H1 (cell line): ENCODE measurements around the gene MIPEP. TPM values are rescaled to one million over a fixed set of nuclear protein-coding genes. Genes with fewer than 3 reads are reported as not detected.

Source experiments
- CTCF ChIA-PET: fragments of 300-600 bp; sonication (Branson Sonifier 250); formaldehyde crosslinking; loops from one replicate; lab custom pipeline; 2021; ENCODE audit not compliant: partially characterized antibody; lab: Charles Lee
- POLR2A ChIA-PET: fragments of 300-600 bp; sonication (Branson Sonifier 250); formaldehyde crosslinking; loops from one replicate; lab custom pipeline; 2021; ENCODE audit warnings: inconsistent platforms; ENCODE audit not compliant: partially characterized antibody; lab: Charles Lee
- DNase-seq, 2 experiments: peaks; one replicate each; pipeline versions ENCODE4 v3.0.0 to v3.0.0-alpha.2; 2010 to 2022; ENCODE audit warnings: low spot score in 2 of 2, low read depth in 1 of 2, mixed read lengths in 1 of 2
- FAIRE-seq: peaks from 2 replicates; lab custom pipeline; 2011; peaks lifted over from hg19 to GRCh38; lab: Jason Lieb, UNC
- H2AFZ ChIP-seq: 2 replicates; pipeline ENCODE4 v1.8.1; 2012; ENCODE audit warnings: low read length, inconsistent platforms
- H2AK5ac ChIP-seq: 2 replicates; pipeline ENCODE4 v1.6.1; 2013; ENCODE audit warnings: low read depth, low read length
- H2BK120ac ChIP-seq: replicated peaks from 2 replicates; pipeline ENCODE3; 2013; ENCODE audit warnings: low read depth, low read length, inconsistent platforms
- H2BK12ac ChIP-seq: 2 replicates; pipeline ENCODE4 v1.6.1; 2013; ENCODE audit warnings: low read depth, low read length
- H2BK15ac ChIP-seq: 2 replicates; pipeline ENCODE4 v1.6.1; 2013; ENCODE audit warnings: low read length
- H2BK20ac ChIP-seq: 2 replicates; pipeline ENCODE4 v1.6.1; 2013; ENCODE audit warnings: low read length
- H2BK5ac ChIP-seq: 2 replicates; pipeline ENCODE4 v1.6.1; 2013; ENCODE audit warnings: low read depth, low read length
- H3K14ac ChIP-seq: 2 replicates; pipeline ENCODE4 v1.6.1; 2013; ENCODE audit warnings: inconsistent platforms; ENCODE audit not compliant: insufficient read length
- H3K18ac ChIP-seq: 2 replicates; pipeline ENCODE4 v1.6.1; 2013; ENCODE audit warnings: low read length; ENCODE audit errors: extremely low read depth
- H3K23ac ChIP-seq: 2 replicates; pipeline ENCODE4 v1.6.1; 2013; ENCODE audit warnings: inconsistent platforms; ENCODE audit not compliant: insufficient read length
- H3K23me2 ChIP-seq: 2 replicates; pipeline ENCODE4 v1.6.1; 2013; ENCODE audit warnings: low read depth, low read length
- H3K27ac ChIP-seq: 2 replicates; pipeline ENCODE4 v1.6.1; 2011; ENCODE audit warnings: low read depth, low read length, inconsistent platforms
- H3K27me3 ChIP-seq, 4 experiments: replicated peaks in 1 of 4; 1 replicate in 1 of 4; 2 replicates in 3 of 4; pipeline versions ENCODE4 v1.6.1 to v1.8.1; 2011 to 2013; ENCODE audit warnings: low read length in 3 of 4, mild to moderate bottlenecking in 3 of 4, inconsistent platforms in 2 of 4, mixed read lengths in 2 of 4, moderate library complexity in 1 of 4; ENCODE audit not compliant: control insufficient read depth in 3 of 4, insufficient read depth in 3 of 4; ENCODE audit errors: extremely low read depth in 1 of 4
- H3K36me3 ChIP-seq, 4 experiments: 2 replicates each; pipeline versions ENCODE4 v1.6.1 to v1.8.1; 2011 to 2013; ENCODE audit warnings: mild to moderate bottlenecking in 4 of 4, low read length in 3 of 4, moderate library complexity in 2 of 4, control low read depth in 1 of 4, inconsistent platforms in 1 of 4; ENCODE audit not compliant: insufficient read depth in 4 of 4, control insufficient read depth in 2 of 4
- H3K4ac ChIP-seq: replicated peaks from 2 replicates; pipeline ENCODE3; 2013; ENCODE audit warnings: low read length, low read depth, mixed read lengths, inconsistent platforms; ENCODE audit not compliant: insufficient read length
- H3K4me1 ChIP-seq, 4 experiments: replicated peaks in 1 of 4; 1 replicate in 1 of 4; 2 replicates in 3 of 4; pipeline versions ENCODE4 v1.6.1 to v1.8.1; 2011 to 2013; ENCODE audit warnings: low read length in 3 of 4, inconsistent platforms in 2 of 4, mixed read lengths in 1 of 4; ENCODE audit not compliant: insufficient read depth in 4 of 4, control insufficient read depth in 3 of 4
- H3K4me2 ChIP-seq, 2 experiments: 2 replicates each; pipeline versions ENCODE4 v1.6.1 to v1.8.1; 2011 to 2013; ENCODE audit warnings: low read depth in 2 of 2, low read length in 2 of 2, control low read depth in 1 of 2, inconsistent platforms in 1 of 2, mild to moderate bottlenecking in 1 of 2; ENCODE audit not compliant: insufficient read depth in 1 of 2
- H3K4me3 ChIP-seq, 4 experiments: fragments of 200-600, 300-600 bp in 1 of 4; sonication (generic), shearing (Covaris generic), sonication (Bioruptor Twin) in 1 of 4; 2 replicates each; pipeline versions ENCODE4 v1.5.1 to v1.8.1; 2011 to 2016; ENCODE audit warnings: low read length in 4 of 4, low read depth in 3 of 4, control low read depth in 2 of 4, inconsistent platforms in 2 of 4, mild to moderate bottlenecking in 2 of 4, mixed read lengths in 1 of 4, moderate library complexity in 1 of 4; ENCODE audit not compliant: insufficient read depth in 2 of 4; ENCODE audit errors: extremely low read depth in 1 of 4
- H3K56ac ChIP-seq: replicated peaks from 2 replicates; pipeline ENCODE3; 2013; ENCODE audit warnings: low read depth, mild to moderate bottlenecking, mixed read lengths, low read length, inconsistent platforms; ENCODE audit not compliant: insufficient read length
- H3K79me1 ChIP-seq: 2 replicates; pipeline ENCODE4 v1.6.1; 2013; ENCODE audit warnings: low read depth, low read length, control low read depth
- H3K79me2 ChIP-seq, 2 experiments: 2 replicates each; pipeline versions ENCODE4 v1.6.1 to v1.8.1; 2012 to 2013; ENCODE audit warnings: low read length in 2 of 2, mild to moderate bottlenecking in 2 of 2, inconsistent platforms in 1 of 2; ENCODE audit not compliant: insufficient read depth in 2 of 2, control insufficient read depth in 1 of 2
- H3K9ac ChIP-seq, 4 experiments: replicated peaks in 1 of 4; 1 replicate in 1 of 4; 2 replicates in 3 of 4; pipeline versions ENCODE4 v1.6.1 to v1.8.1; 2011 to 2013; ENCODE audit warnings: low read depth in 3 of 4, low read length in 3 of 4, control low read depth in 2 of 4, mild to moderate bottlenecking in 2 of 4, moderate library complexity in 2 of 4, inconsistent platforms in 1 of 4; ENCODE audit errors: extremely low read depth in 1 of 4
- H3K9me3 ChIP-seq, 2 experiments: 2 replicates each; pipeline versions ENCODE4 v1.6.1 to v1.8.1; 2012 to 2013; ENCODE audit warnings: mild to moderate bottlenecking in 2 of 2, moderate library complexity in 2 of 2, control low read depth in 1 of 2, inconsistent platforms in 1 of 2, low read depth in 1 of 2, low read length in 1 of 2, mixed read lengths in 1 of 2; ENCODE audit not compliant: insufficient read depth in 2 of 2
- H4K20me1 ChIP-seq, 2 experiments: replicated peaks in 1 of 2; 2 replicates each; pipeline versions ENCODE3 to v1.8.1; 2011 to 2013; ENCODE audit warnings: inconsistent platforms in 2 of 2, low read length in 2 of 2, mild to moderate bottlenecking in 1 of 2; ENCODE audit not compliant: insufficient read depth in 2 of 2, control insufficient read depth in 1 of 2
- H4K5ac ChIP-seq: 2 replicates; pipeline ENCODE4 v1.6.1; 2013; ENCODE audit warnings: low read length, low read depth, mixed read lengths, inconsistent platforms; ENCODE audit not compliant: insufficient read length
- H4K8ac ChIP-seq: 2 replicates; pipeline ENCODE4 v1.8.0; 2013; ENCODE audit warnings: mild to moderate bottlenecking, moderate library complexity, low read length, inconsistent platforms; ENCODE audit not compliant: insufficient read depth; ENCODE audit errors: extremely low read depth
- H4K91ac ChIP-seq: replicated peaks from 2 replicates; pipeline ENCODE3; 2013; ENCODE audit warnings: low read length, mixed read lengths, inconsistent platforms; ENCODE audit not compliant: insufficient read length
- ATF3 ChIP-seq: IDR thresholded peaks from 2 replicates; pipeline ENCODE4 v1.6.1; 2011; ENCODE audit warnings: low read depth, mild to moderate bottlenecking, low read length; ENCODE audit not compliant: insufficient read depth
- CEBPB ChIP-seq: IDR thresholded peaks from 2 replicates; pipeline ENCODE4 v1.6.1; 2012; ENCODE audit warnings: low read depth, low read length
- CREB1 ChIP-seq: IDR thresholded peaks from 2 replicates; pipeline ENCODE4 v1.6.1; 2012; ENCODE audit warnings: inconsistent platforms
- NRF1 ChIP-seq: IDR thresholded peaks from 2 replicates; pipeline ENCODE4 v1.6.1; 2011; ENCODE audit warnings: mild to moderate bottlenecking, low read depth, low read length, improper control_type of control experiment
- RNF2 ChIP-seq: fragments of 200-900, 300-1000 bp; sonication (generic); IDR thresholded peaks from 2 replicates; pipeline ENCODE4 v1.7.1; 2016; ENCODE audit warnings: borderline replicate concordance, low read depth, mild to moderate bottlenecking, antibody characterized with exemption, low read length; ENCODE audit not compliant: poor library complexity, severe bottlenecking; ENCODE audit errors: missing control alignments
- WGBS, 2 experiments: shearing (Covaris generic) in 1 of 2; methylation state at CpG; one replicate each; pipeline versions ENCODE4 v1.1.6 to v1.1.7; 2013 to 2015; ENCODE audit warnings: low lambda C conversion rate in 2 of 2, mixed read lengths in 2 of 2, inconsistent platforms in 1 of 2, low coverage in 1 of 2, missing lambda C conversion rate in 1 of 2; ENCODE audit not compliant: insufficient replicate concordance in 2 of 2, insufficient coverage in 1 of 2, insufficient read length in 1 of 2; ENCODE audit errors: extremely low coverage in 1 of 2, missing lambda C conversion rate in 1 of 2; 5-methylcytosine and 5-hydroxymethylcytosine counted together
- polyA plus RNA-seq, 7 experiments: library from polyadenylated mRNA; depleted of rRNA in 3 of 7; stranded (reverse) in 5 of 7; unstranded in 2 of 7; fragments of >200 nt in 5 of 7; fragments of 200-250 nt in 2 of 7; gene quantifications; 1 replicate in 5 of 7; 2 replicates in 1 of 7; 4 replicates in 1 of 7; pipeline versions ENCODE4 v1.2.1 to v1.2.3, GENCODE V29; 2011 to 2013; ENCODE audit warnings: missing spikeins in 2 of 7, mixed read lengths in 2 of 7
- total RNA-seq: library from RNA; stranded (reverse); fragmentation: NEBNext Ultra II Directional; extraction: Animal tissue kit (Norgen Biotek cat#: 25700); gene quantifications from 2 replicates; pipeline ENCODE4 v1.2.1, GENCODE V29; 2021

MIPEP gene
- total and polyA plus RNA-seq, 2 of the 8 experiments (the other 6 are each of a cell fraction or from before 2014, with no cell fraction given): 24.0 to 24.2 TPM

DNA sequence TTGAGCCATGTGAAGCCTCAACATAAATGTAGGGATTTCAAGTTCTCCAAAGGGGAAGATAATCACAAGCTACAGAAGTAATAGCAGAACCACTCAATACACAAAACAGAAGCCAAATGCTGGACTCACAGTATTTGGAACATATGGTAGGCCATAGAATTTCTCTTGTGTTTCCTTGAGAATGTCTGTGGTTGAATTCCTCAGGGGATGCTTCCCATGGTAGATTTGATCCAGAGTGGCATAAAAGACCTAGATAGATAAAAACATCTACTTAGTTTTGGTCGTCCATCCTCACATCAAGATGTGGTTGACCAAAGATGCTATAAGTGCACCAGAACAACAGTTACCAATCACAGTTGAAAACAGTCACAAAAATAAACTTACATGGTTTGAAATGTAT, 83.4 kb downstream of the MIPEP start:
- Histone ChIP-seq H2AK5ac (no peak overlapping the region), H3K18ac (no peak overlapping the region), H3K23me2 (no peaks in the 10 kb centered on the region), H4K5ac (no peak overlapping the region), H3K4me3 (no peak overlapping the region), H3K79me1 (no peaks in the 10 kb centered on the region), H2BK12ac (no peak overlapping the region), H2BK5ac (no peak overlapping the region), H2AFZ (no peak overlapping the region), H3K36me3 (no peaks in the 10 kb centered on the region; a peak in 2 of 8 replicates), H4K91ac (no peak overlapping the region), H3K56ac (no peak overlapping the region), H3K9ac (no peak overlapping the region), H3K23ac (no peak overlapping the region), H3K4me2 (no peak overlapping the region), H3K79me2 (no peaks in the 10 kb centered on the region), H3K4me1 (peaks cover 0 to 3% (median 0%) of the 10 kb centered on the region in 4 experiments; a peak in 1 of 7 replicates), H3K27me3 (no peaks in the 10 kb centered on the region), H3K9me3 (no peaks in the 10 kb centered on the region), H4K8ac (no peak overlapping the region), H3K27ac (no peak overlapping the region), H4K20me1 (no peaks in the 10 kb centered on the region), H2BK120ac (no peak overlapping the region), H3K4ac (no peak overlapping the region), H2BK15ac (no peak overlapping the region), H3K14ac (no peak overlapping the region), H2BK20ac (no peak overlapping the region)
- ChIA-PET POLR2A (no interaction called here), CTCF (no interaction called here)
- 90% methylated on average over 1 of the region's 1 CpG; no CpG with 5 or more reads in 1 of the 2 experiments for WGBS, 2 experiments
- FAIRE-seq: no peak
- DNase-seq: no peak
- TF ChIP-seq RNF2 (no peak), CEBPB (no peak), CREB1 (no peak), ATF3 (no peak), NRF1 (no peak)
